ENCODE measurements around the gene GAD2. TPM values are rescaled to one million over a fixed set of nuclear protein-coding genes. Genes with fewer than 3 reads are reported as not detected.
A peak's percentile ranks its signal among the peaks of the same experiment; 100 is the strongest.

The GAD2 gene
- polyA plus RNA-seq (ENCODE audit: low read depth in 6 of 6), result not detected

DNA sequence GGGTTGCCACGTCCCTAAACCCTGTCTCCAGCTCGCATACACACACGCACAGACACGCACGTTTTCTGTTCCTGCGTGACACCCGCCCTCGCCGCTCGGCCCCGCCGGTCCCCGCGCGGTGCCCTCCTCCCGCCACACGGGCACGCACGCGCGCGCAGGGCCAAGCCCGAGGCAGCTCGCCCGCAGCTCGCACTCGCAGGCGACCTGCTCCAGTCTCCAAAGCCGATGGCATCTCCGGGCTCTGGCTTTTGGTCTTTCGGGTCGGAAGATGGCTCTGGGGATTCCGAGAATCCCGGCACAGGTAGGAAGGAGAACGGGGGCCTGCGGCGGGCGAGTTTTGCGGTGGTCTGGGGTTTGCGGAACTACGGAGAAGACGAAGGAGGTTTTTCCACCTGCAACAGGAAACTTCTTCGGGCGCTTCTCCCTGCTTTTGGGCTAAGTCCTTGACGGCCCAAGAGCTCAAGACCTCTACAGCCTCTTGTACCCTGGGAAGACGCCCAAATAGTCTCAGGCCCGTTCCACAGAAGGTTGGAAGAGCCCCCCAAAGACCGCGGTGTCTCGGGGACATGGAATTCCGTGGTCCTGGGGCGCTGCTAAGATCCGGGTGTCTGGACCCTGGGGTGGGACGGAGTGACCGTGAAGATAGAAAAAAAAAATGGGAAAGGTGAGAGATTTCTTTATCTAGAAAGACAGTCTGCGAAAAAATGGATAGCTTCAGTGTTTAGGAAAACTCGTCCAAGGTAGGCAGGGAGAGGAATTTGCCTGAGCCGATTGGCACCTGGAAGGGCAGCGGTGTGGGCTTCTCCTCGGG, at the start of gene GAD2:
Gene GAD2 (plus strand): TSS at position 190 of the 811 bp plus-strand sequence. CDS start 36 bp downstream, at position 226.
- ATAC-seq (ENCODE audit: low read depth in 2 of 2) (no peak), DNase-seq (no peak)
- Mint-ChIP-seq H3K4me1 (peaks cover 22 to 40% (median 35%) of the 10 kb centered on the region in 3 donors), H3K27me3 (peaks cover 80 to 93% (median 93%) of the 10 kb centered on the region in 3 donors), H3K27ac (peak within 1 kb of the TSS in 1 of 6 donors; percentile 14), H3K9me3 (peaks cover 0 to 6% (median 0%) of the 10 kb centered on the region in 7 donors), H3K36me3 (no peaks in the 10 kb centered on the region), H3K4me3 (peak within 1 kb of the TSS; percentile 65 to 92 (median 84))

- Mint-ChIP-seq H3K4me3 (no peak overlapping the region), H3K4me1 (no peaks in the 10 kb centered on the region), H3K27ac (no peak overlapping the region), H3K9me3 (no peaks in the 10 kb centered on the region), H3K36me3 (no peaks in the 10 kb centered on the region), H3K27me3 (peaks cover 0 to 10% (median 4%) of the 10 kb centered on the region in 3 donors)
- ATAC-seq (ENCODE audit: low read depth in 2 of 2) (no peak), DNase-seq (no peak)
Observed at GRCh38 chr10:26169466-26169865, 47.1 kb upstream of the GAD2 start.

DNA sequence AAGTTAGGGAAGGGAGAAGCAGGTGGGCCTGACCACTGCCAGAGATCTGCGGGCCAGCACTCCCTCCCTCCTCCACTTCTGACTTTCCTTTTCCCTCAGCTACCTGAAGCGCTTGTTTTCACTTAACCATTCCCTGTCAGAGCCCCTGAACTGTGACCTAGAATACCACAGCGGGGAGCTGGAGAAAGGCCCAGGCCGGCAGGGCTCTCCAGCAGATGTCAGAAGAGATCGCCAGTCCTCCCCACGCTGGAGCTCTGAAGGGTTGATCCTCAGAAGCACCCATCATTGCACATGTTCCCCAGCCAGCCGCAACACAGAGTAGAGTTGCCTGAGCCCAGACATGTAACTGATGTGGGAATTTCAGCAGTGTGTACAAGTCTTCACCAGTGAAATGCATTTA, 44.4 kb upstream of the GAD2 start:
- ATAC-seq (ENCODE audit: low read depth in 2 of 2), result no peak
- H3K36me3 Mint-ChIP-seq, result no peaks in the 10 kb centered on the region
- no peak overlapping the region for H3K4me3 Mint-ChIP-seq
- no peaks in the 10 kb centered on the region for H3K4me1 Mint-ChIP-seq
- peak overlapping the region in 1 of 6 donors; percentile 61 for H3K27ac Mint-ChIP-seq
- H3K9me3 Mint-ChIP-seq, result peaks cover 0 to 2% (median 0%) of the 10 kb centered on the region in 7 donors
- DNase-seq, result no peak
- peaks cover 0 to 10% (median 4%) of the 10 kb centered on the region in 3 donors for H3K27me3 Mint-ChIP-seq

DNA sequence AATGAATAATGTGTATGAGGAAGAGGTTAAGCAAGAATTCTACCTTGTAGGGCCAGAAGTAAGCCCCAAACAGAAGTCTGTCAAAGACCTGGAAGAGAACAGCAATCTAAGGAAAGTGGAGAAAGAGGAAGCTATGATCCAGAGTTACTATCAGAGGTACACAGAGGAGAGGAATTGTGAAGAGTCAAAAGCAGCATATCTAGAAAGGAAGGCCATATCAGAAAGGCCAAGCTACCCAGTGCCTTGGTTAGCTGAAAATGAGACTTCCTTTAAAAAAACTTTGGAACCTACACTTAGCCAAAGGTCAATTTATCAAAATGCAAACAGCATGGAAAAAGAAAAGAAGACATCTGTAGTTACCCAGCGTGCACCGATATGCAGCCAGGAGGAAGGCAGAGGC, 42.7 kb upstream of the GAD2 start:
- no peaks in the 10 kb centered on the region for H3K4me1 Mint-ChIP-seq
- DNase-seq (no peak), ATAC-seq (ENCODE audit: low read depth in 2 of 2) (no peak)
- no peak overlapping the region for H3K4me3 Mint-ChIP-seq
- H3K27me3 Mint-ChIP-seq, result peaks cover 0 to 10% (median 4%) of the 10 kb centered on the region in 3 donors
- peak overlapping the region in 1 of 6 donors; percentile 17 for H3K27ac Mint-ChIP-seq
- no peaks in the 10 kb centered on the region for H3K36me3 Mint-ChIP-seq
- peaks cover 0 to 2% (median 0%) of the 10 kb centered on the region in 7 donors for H3K9me3 Mint-ChIP-seq

DNA sequence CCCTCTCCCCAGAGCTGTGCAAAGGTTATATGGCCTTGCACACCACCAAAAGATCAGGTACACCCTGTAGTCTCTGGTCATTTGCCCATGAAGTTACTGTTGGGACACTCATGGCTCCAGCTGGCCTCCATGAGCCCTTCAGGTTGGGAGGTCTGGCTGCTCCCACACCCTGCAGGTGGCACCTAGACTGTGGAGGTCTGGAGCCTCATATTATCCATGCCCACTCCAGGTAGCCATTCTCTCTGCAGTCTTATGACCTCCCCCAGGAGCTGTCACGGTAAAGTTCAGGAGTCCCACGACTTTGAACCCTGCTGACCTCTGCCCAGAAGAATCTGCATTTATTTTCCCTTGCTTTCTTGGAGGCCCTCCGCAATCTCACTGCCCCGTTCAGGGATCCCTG, 39.2 kb upstream of the GAD2 start:
- no peak for DNase-seq
- Mint-ChIP-seq H3K36me3 (no peaks in the 10 kb centered on the region), H3K4me1 (no peaks in the 10 kb centered on the region), H3K27me3 (peaks cover 0 to 10% (median 4%) of the 10 kb centered on the region in 3 donors), H3K4me3 (no peak overlapping the region), H3K9me3 (peaks cover 0 to 2% (median 0%) of the 10 kb centered on the region in 7 donors), H3K27ac (no peak overlapping the region)
- no peak for ATAC-seq (ENCODE audit: low read depth in 2 of 2)

- DNase-seq, result no peak
- Mint-ChIP-seq H3K9me3 (peaks cover 6 to 18% (median 8%) of the 10 kb centered on the region in 7 donors), H3K27me3 (peaks cover 3 to 12% (median 5%) of the 10 kb centered on the region in 3 donors), H3K4me3 (no peak overlapping the region), H3K27ac (no peak overlapping the region), H3K4me1 (peaks cover 3 to 5% (median 5%) of the 10 kb centered on the region in 3 donors), H3K36me3 (no peaks in the 10 kb centered on the region)
- ATAC-seq (ENCODE audit: low read depth in 2 of 2), result no peak
Observed at GRCh38 chr10:26194275-26194674, 22.3 kb upstream of the GAD2 start.

DNA sequence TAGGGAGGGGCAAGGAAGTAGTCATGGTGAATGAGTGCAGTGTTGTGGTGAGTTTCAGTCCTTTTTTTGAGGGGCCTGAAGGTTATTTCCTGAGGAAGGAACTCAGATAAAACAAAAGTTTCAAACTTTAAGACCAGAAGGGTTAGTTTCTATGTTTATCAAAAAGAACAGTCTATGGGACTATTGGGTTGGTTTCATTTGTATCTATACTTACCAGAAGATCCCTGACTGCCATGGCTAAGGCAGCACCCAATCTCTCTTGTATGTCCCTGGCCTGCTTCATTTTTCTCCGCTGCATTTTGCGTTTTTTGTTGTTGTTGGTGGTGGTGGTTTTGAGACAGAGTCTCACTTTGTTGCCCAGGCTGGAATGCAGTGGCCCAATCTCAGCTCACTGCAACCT, 19.3 kb upstream of the GAD2 start:
- no peaks in the 10 kb centered on the region for H3K36me3 Mint-ChIP-seq
- DNase-seq, result no peak
- H3K4me3 Mint-ChIP-seq, result no peak overlapping the region
- peaks cover 3 to 5% (median 5%) of the 10 kb centered on the region in 3 donors for H3K4me1 Mint-ChIP-seq
- H3K27me3 Mint-ChIP-seq, result no peaks in the 10 kb centered on the region
- no peak for ATAC-seq (ENCODE audit: low read depth in 2 of 2)
- no peak overlapping the region for H3K27ac Mint-ChIP-seq
- H3K9me3 Mint-ChIP-seq, result peaks cover 4 to 18% (median 8%) of the 10 kb centered on the region in 7 donors

DNA sequence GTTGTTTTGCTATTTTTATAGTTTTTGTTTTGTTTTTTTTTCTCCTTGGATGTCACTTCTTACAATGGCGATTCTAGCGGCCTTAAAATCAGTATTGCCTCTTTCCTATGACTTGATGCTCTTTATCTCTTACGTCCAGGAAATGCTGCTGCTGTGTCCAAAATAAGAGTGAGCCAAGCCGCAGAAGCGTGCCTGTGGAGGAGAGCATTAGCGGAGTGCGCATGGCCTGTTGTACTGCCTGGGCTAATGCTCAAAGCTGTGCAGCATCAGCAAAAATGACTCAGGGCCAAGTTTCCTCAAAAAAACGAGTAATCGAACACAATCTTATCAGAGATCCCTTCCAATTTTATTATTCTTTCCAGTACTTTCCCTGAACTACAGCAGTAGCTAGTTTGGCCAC, 18.5 kb upstream of the GAD2 start:
- Mint-ChIP-seq H3K36me3 (no peaks in the 10 kb centered on the region), H3K4me1 (peaks cover 3 to 5% (median 5%) of the 10 kb centered on the region in 3 donors), H3K27me3 (no peaks in the 10 kb centered on the region), H3K4me3 (no peak overlapping the region), H3K9me3 (peaks cover 4 to 18% (median 8%) of the 10 kb centered on the region in 7 donors), H3K27ac (no peak overlapping the region)
- ATAC-seq (ENCODE audit: low read depth in 2 of 2) (no peak), DNase-seq (no peak)

- peaks cover 4 to 18% (median 8%) of the 10 kb centered on the region in 7 donors for H3K9me3 Mint-ChIP-seq
- no peak for DNase-seq
- no peaks in the 10 kb centered on the region for H3K36me3 Mint-ChIP-seq
- ATAC-seq (ENCODE audit: low read depth in 2 of 2), result no peak
- no peak overlapping the region for H3K27ac Mint-ChIP-seq
- H3K27me3 Mint-ChIP-seq, result peaks cover 0 to 10% (median 0%) of the 10 kb centered on the region in 3 donors
- peaks cover 3 to 5% (median 5%) of the 10 kb centered on the region in 3 donors for H3K4me1 Mint-ChIP-seq
- no peak overlapping the region for H3K4me3 Mint-ChIP-seq
Observed at GRCh38 chr10:26199841-26200240, 16.7 kb upstream of the GAD2 start.

- Mint-ChIP-seq H3K4me1 (no peaks in the 10 kb centered on the region), H3K36me3 (no peaks in the 10 kb centered on the region), H3K27me3 (peaks cover 0 to 10% (median 0%) of the 10 kb centered on the region in 3 donors), H3K27ac (peak overlapping the region in 1 of 6 donors; percentile 66), H3K4me3 (no peak overlapping the region), H3K9me3 (peaks cover 0 to 5% (median 0%) of the 10 kb centered on the region in 7 donors)
- no peak for DNase-seq
- ATAC-seq (ENCODE audit: low read depth in 2 of 2), result no peak
Observed at GRCh38 chr10:26205223-26205622, 11.4 kb upstream of the GAD2 start.

- Mint-ChIP-seq H3K27me3 (peaks cover 45 to 55% (median 53%) of the 10 kb centered on the region in 3 donors), H3K9me3 (peaks cover 0 to 5% (median 2%) of the 10 kb centered on the region in 7 donors), H3K4me3 (peak overlapping the region in 1 of 8 donors; percentile 7), H3K36me3 (no peaks in the 10 kb centered on the region), H3K27ac (no peak overlapping the region), H3K4me1 (peaks cover 15 to 29% (median 27%) of the 10 kb centered on the region in 3 donors)
- no peak for ATAC-seq (ENCODE audit: low read depth in 2 of 2)
- no peak for DNase-seq
Observed at GRCh38 chr10:26211781-26212444, 4.7 kb upstream of the GAD2 start.

- Mint-ChIP-seq H3K9me3 (peaks cover 0 to 3% (median 0%) of the 10 kb centered on the region in 7 donors), H3K4me1 (peaks cover 17 to 35% (median 30%) of the 10 kb centered on the region in 3 donors), H3K4me3 (no peak overlapping the region), H3K27me3 (peaks cover 51 to 61% (median 59%) of the 10 kb centered on the region in 3 donors), H3K36me3 (no peaks in the 10 kb centered on the region), H3K27ac (no peak overlapping the region)
- DNase-seq, result no peak
- ATAC-seq (ENCODE audit: low read depth in 2 of 2), result no peak
Observed at GRCh38 chr10:26212511-26212910, 4.1 kb upstream of the GAD2 start.

DNA sequence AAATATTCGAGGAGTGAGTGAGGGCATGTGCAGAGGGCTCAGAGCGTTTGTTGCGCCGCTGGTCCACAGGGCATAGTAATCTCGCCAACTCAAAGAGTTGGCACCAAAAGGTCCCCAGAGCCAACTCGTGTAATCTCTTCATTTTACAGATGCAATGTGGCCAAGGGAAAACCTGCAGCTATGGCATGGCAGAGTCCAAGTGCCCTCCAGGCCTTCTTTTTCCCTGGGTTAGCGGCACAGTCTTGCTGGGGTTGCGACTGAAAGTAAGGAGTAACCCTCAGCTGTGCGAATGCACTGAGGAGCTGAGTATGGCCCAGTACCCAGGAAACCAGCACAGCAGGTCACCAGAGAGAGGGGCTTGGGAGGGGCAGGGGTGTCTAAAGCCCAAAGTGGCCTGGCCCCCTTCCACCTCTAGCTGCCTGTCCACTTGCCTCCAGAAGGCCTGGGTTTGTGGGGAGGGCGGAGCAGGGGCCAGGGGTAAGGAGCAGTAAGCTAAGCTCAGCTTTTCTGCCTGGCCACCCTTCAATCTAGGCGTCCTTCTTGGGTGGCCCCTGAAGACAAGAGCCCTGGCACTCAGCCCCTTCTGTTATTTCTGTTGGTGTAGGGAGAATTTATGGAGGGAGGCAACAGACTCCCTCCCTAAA, 3.3 kb upstream of the GAD2 start:
- no peak for ATAC-seq (ENCODE audit: low read depth in 2 of 2)
- Mint-ChIP-seq H3K4me1 (peaks cover 17 to 37% (median 30%) of the 10 kb centered on the region in 3 donors), H3K9me3 (peaks cover 0 to 3% (median 0%) of the 10 kb centered on the region in 7 donors), H3K4me3 (peak overlapping the region in 1 of 8 donors; percentile 17), H3K36me3 (no peaks in the 10 kb centered on the region), H3K27me3 (peaks cover 53 to 64% (median 61%) of the 10 kb centered on the region in 3 donors), H3K27ac (no peak overlapping the region)
- no peak for DNase-seq

All from naive B cell (primary cell).